ENCODE results near the gene AMBP. TPM values are rescaled to one million over a fixed set of nuclear protein-coding genes. Genes with fewer than 3 reads are reported as not detected.
A peak's percentile ranks its signal among the peaks of the same experiment; 100 is the strongest.
"Not testable (repeated sequence)": the region's sequence is repeated elsewhere in the genome, so short reads cannot be mapped to it uniquely, and the experiment has no call there.

Gene AMBP
- total and polyA plus RNA-seq, 4 donors = 0.23 to 1.7 TPM; not detected in 2

- no peak for DNase-seq (ENCODE audit: low read depth in 4 of 6, low spot score in 6 of 6)
- H3K27ac ChIP-seq (ENCODE audit: low read depth, low read length) = no peak overlapping the region
- no peaks in the 10 kb centered on the region for H3K9me3 ChIP-seq (ENCODE audit: control insufficient read depth, insufficient read depth, low read length)
- no peak overlapping the region for H3K4me3 ChIP-seq (ENCODE audit: low read depth, low read length)
- H3K27me3 ChIP-seq (ENCODE audit: control insufficient read depth, insufficient read depth, low read length) = no peaks in the 10 kb centered on the region
- 94% methylated on average over 6 of the region's 11 CpGs for WGBS (ENCODE audit: insufficient coverage)
- peaks cover 2% of the 10 kb centered on the region for H3K4me1 ChIP-seq (ENCODE audit: control insufficient read depth, insufficient read depth, low read length)
- no peaks in the 10 kb centered on the region for H3K36me3 ChIP-seq (ENCODE audit: control insufficient read depth, insufficient read depth, low read length)
Observed at GRCh38 chr9:114084282-114085073, 6.4 kb upstream of the AMBP start.

GRCh38 chr9:114083666-114084065 is 5.6 kb upstream of the AMBP start:
- H3K27me3 ChIP-seq (ENCODE audit: control insufficient read depth, insufficient read depth, low read length) = no peaks in the 10 kb centered on the region
- H3K9me3 ChIP-seq (ENCODE audit: control insufficient read depth, insufficient read depth, low read length) = no peaks in the 10 kb centered on the region
- H3K4me3 ChIP-seq (ENCODE audit: low read depth, low read length) = no peak overlapping the region
- no peak for DNase-seq (ENCODE audit: low read depth in 4 of 6, low spot score in 6 of 6)
- H3K36me3 ChIP-seq (ENCODE audit: control insufficient read depth, insufficient read depth, low read length) = no peaks in the 10 kb centered on the region
- no peak overlapping the region for H3K27ac ChIP-seq (ENCODE audit: low read depth, low read length)
- 83% methylated on average over 3 of the region's 6 CpGs for WGBS (ENCODE audit: insufficient coverage)
- H3K4me1 ChIP-seq (ENCODE audit: control insufficient read depth, insufficient read depth, low read length) = peaks cover 2% of the 10 kb centered on the region

GRCh38 chr9:114082763-114083412 is 4.8 kb upstream of the AMBP start:
- H3K4me3 ChIP-seq (ENCODE audit: low read depth, low read length); H3K9me3 ChIP-seq (ENCODE audit: control insufficient read depth, insufficient read depth, low read length); H3K27me3 ChIP-seq (ENCODE audit: control insufficient read depth, insufficient read depth, low read length); H3K36me3 ChIP-seq (ENCODE audit: control insufficient read depth, insufficient read depth, low read length); H3K27ac ChIP-seq (ENCODE audit: low read depth, low read length); DNase-seq (ENCODE audit: low read depth in 4 of 6, low spot score in 6 of 6); H3K4me1 ChIP-seq (ENCODE audit: control insufficient read depth, insufficient read depth, low read length): not testable (repeated sequence)
- WGBS (ENCODE audit: insufficient coverage) = 72% methylated on average over 8 of the region's 13 CpGs

DNA sequence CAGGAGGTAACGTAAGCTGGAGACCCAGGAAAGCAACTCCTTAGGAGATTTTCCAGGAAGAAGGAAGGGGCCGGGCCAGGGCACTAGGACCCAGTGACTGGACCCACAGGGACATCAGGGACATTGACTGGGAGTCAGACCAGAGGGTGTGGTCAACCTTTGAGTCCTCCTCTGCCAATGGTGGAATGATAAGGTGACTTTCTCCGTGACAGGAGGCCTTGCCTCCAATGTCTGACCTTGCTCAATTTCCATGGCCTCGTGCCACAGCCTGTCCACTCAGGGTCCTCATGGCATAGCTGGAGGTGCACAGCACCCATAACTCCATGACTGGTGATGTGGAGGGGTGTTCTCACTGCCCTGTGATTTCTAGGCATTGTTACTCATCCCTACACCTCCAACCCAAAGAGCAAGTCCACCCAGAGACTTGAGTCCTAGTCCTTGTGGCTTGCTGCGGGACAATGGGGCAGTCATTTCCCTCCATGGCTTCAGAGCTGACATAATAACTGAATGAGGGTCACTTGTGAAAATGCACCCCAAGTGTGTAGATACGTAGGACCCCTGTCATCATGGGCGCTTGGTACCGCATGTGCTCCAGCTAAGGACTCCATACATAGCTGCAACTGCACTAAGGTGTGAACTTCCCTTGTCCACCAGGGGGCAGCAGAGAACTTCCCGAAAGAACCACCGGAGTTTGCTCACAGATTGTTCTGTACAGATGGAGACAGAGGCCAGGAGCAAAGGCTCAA is 4.1 kb upstream of the AMBP start:
- peaks cover 9% of the 10 kb centered on the region for H3K4me1 ChIP-seq (ENCODE audit: control insufficient read depth, insufficient read depth, low read length)
- H3K4me3 ChIP-seq (ENCODE audit: low read depth, low read length) = no peak overlapping the region
- 46% methylated on average over 10 of the region's 10 CpGs for WGBS (ENCODE audit: insufficient coverage)
- H3K9me3 ChIP-seq (ENCODE audit: control insufficient read depth, insufficient read depth, low read length) = no peaks in the 10 kb centered on the region
- no peaks in the 10 kb centered on the region for H3K27me3 ChIP-seq (ENCODE audit: control insufficient read depth, insufficient read depth, low read length)
- H3K27ac ChIP-seq (ENCODE audit: low read depth, low read length) = no peak overlapping the region
- peak; percentile 62 to 96 (median 86) for DNase-seq (ENCODE audit: low read depth in 4 of 6, low spot score in 6 of 6)
- H3K36me3 ChIP-seq (ENCODE audit: control insufficient read depth, insufficient read depth, low read length) = no peaks in the 10 kb centered on the region

GRCh38 chr9:114081441-114082016 is 3.4 kb upstream of the AMBP start:
- Histone ChIP-seq H3K4me1 (ENCODE audit: control insufficient read depth, insufficient read depth, low read length) (peaks cover 9% of the 10 kb centered on the region), H3K36me3 (ENCODE audit: control insufficient read depth, insufficient read depth, low read length) (no peaks in the 10 kb centered on the region), H3K9me3 (ENCODE audit: control insufficient read depth, insufficient read depth, low read length) (no peaks in the 10 kb centered on the region), H3K4me3 (ENCODE audit: low read depth, low read length) (no peak overlapping the region), H3K27me3 (ENCODE audit: control insufficient read depth, insufficient read depth, low read length) (no peaks in the 10 kb centered on the region), H3K27ac (ENCODE audit: low read depth, low read length) (no peak overlapping the region)
- DNase-seq (ENCODE audit: low read depth in 4 of 6, low spot score in 6 of 6) = no peak
- 84% methylated on average over 5 of the region's 6 CpGs for WGBS (ENCODE audit: insufficient coverage)

DNA sequence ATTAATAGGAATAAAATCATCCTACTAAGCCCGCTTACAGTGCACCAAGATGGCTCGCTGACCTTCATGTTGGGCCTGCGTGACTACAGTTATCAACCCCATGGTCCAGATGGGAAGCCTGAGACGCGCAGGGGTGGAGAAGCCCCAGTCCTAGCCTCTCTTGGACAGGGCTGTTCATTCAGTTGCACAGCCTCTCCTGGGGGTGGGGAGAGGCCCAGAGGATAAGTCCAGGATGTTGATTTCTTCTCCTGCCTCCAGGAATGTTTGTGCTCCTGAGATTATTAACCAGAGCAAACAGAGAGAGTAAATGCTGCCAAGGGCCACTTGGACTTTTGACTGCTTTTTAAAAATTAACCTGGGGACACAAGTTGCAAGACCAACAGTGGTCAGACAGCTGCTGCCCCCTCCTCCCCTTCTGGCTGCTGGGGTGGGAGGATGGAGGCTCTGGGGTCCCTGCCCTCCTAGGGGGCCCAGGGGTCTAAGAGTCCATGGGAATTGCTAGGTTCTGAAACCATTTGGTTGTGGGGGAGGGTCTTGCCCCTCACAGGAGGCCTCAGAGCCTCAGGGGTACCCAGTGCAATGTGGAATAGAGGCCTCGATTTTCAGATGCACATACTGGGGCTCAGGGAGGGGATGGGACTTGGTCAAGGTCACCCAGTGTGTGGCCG is 2.8 kb upstream of the AMBP start:
- no peak overlapping the region for H3K27ac ChIP-seq (ENCODE audit: low read depth, low read length)
- H3K9me3 ChIP-seq (ENCODE audit: control insufficient read depth, insufficient read depth, low read length) = no peaks in the 10 kb centered on the region
- no peak overlapping the region for H3K4me3 ChIP-seq (ENCODE audit: low read depth, low read length)
- no peaks in the 10 kb centered on the region for H3K27me3 ChIP-seq (ENCODE audit: control insufficient read depth, insufficient read depth, low read length)
- 97% methylated on average over 6 of the region's 7 CpGs for WGBS (ENCODE audit: insufficient coverage)
- no peak for DNase-seq (ENCODE audit: low read depth in 4 of 6, low spot score in 6 of 6)
- peaks cover 9% of the 10 kb centered on the region for H3K4me1 ChIP-seq (ENCODE audit: control insufficient read depth, insufficient read depth, low read length)
- H3K36me3 ChIP-seq (ENCODE audit: control insufficient read depth, insufficient read depth, low read length) = no peaks in the 10 kb centered on the region

GRCh38 chr9:114080195-114080772 is 2.2 kb upstream of the AMBP start:
- WGBS (ENCODE audit: insufficient coverage) = 89% methylated on average over 4 of the region's 5 CpGs
- no peak for DNase-seq (ENCODE audit: low read depth in 4 of 6, low spot score in 6 of 6)
- peaks cover 3% of the 10 kb centered on the region for H3K27me3 ChIP-seq (ENCODE audit: control insufficient read depth, insufficient read depth, low read length)
- peaks cover 9% of the 10 kb centered on the region for H3K4me1 ChIP-seq (ENCODE audit: control insufficient read depth, insufficient read depth, low read length)
- no peaks in the 10 kb centered on the region for H3K9me3 ChIP-seq (ENCODE audit: control insufficient read depth, insufficient read depth, low read length)
- H3K27ac ChIP-seq (ENCODE audit: low read depth, low read length) = no peak overlapping the region
- H3K4me3 ChIP-seq (ENCODE audit: low read depth, low read length) = no peak overlapping the region
- no peaks in the 10 kb centered on the region for H3K36me3 ChIP-seq (ENCODE audit: control insufficient read depth, insufficient read depth, low read length)

GRCh38 chr9:114078781-114079156 is 669 bp upstream of the AMBP start:
- Histone ChIP-seq H3K4me3 (ENCODE audit: low read depth, low read length) (no peak overlapping the region), H3K9me3 (ENCODE audit: control insufficient read depth, insufficient read depth, low read length) (no peaks in the 10 kb centered on the region), H3K27ac (ENCODE audit: low read depth, low read length) (no peak overlapping the region), H3K4me1 (ENCODE audit: control insufficient read depth, insufficient read depth, low read length) (peaks cover 9% of the 10 kb centered on the region), H3K36me3 (ENCODE audit: control insufficient read depth, insufficient read depth, low read length) (no peaks in the 10 kb centered on the region), H3K27me3 (ENCODE audit: control insufficient read depth, insufficient read depth, low read length) (peaks cover 3% of the 10 kb centered on the region)
- WGBS (ENCODE audit: insufficient coverage) = 85% methylated on average over 7 of the region's 7 CpGs
- no peak for DNase-seq (ENCODE audit: low read depth in 4 of 6, low spot score in 6 of 6)
